Measurements from ENCODE around the gene ADAMTS2. TPM values are rescaled to one million over a fixed set of nuclear protein-coding genes. Genes with fewer than 3 reads are reported as not detected.

The ADAMTS2 gene
- total and polyA plus RNA-seq, 2 of the 8 experiments (the other 6 are each of a cell fraction or from before 2014, with no cell fraction given) = 6.6 to 7.3 TPM

- CTCF ChIA-PET (ENCODE audit: partially characterized antibody) = no interaction called here
- TF ChIP-seq BRCA1 (IDR thresholded peaks at IDR 0.05; ENCODE audit: low read depth, low read length) (no peak), JUN (IDR thresholded peaks at IDR 0.05; ENCODE audit: low read depth, low read length) (no peak), CBX5 (IDR thresholded peaks at IDR 0.05; ENCODE audit: low read depth, low read length) (no peak), TAF1 (IDR thresholded peaks at IDR 0.05; ENCODE audit: low read depth, low read length) (no peak), NANOG (IDR thresholded peaks at IDR 0.05; ENCODE audit: insufficient read depth, low read depth, low read length, poor library complexity, severe bottlenecking) (no peak), SP4 (IDR thresholded peaks at IDR 0.05; ENCODE audit: low read length) (no peak), BCL11A (IDR thresholded peaks at IDR 0.05; ENCODE audit: low read depth in 2 of 2, low read length in 2 of 2) (no peak), CTBP2 (IDR thresholded peaks at IDR 0.05; ENCODE audit: borderline replicate concordance, insufficient read depth, insufficient read length, low read length) (no peak), EZH2 (IDR thresholded peaks at IDR 0.05; ENCODE audit: low read depth, low read length, severe bottlenecking) (no peak), JUND (IDR thresholded peaks at IDR 0.05; ENCODE audit: low read length) (no peak), POLR2AphosphoS5 (IDR thresholded peaks at IDR 0.05; ENCODE audit: low read depth, low read length) (no peak), ASH2L (IDR thresholded peaks at IDR 0.05; ENCODE audit: low read length) (no peak), SP2 (IDR thresholded peaks at IDR 0.05; ENCODE audit: low read length) (no peak)
- TF ChIP-seq, protein P1, sequence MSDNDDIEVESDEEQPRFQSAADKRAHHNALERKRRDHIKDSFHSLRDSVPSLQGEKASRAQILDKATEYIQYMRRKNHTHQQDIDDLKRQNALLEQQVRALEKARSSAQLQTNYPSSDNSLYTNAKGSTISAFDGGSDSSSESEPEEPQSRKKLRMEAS (IDR thresholded peaks at IDR 0.05) = no peak
Measured at GRCh38 chr5:179313849-179314521, 31.3 kb downstream of the ADAMTS2 start.

More at GRCh38 chr5:179313849-179314521, 31.3 kb downstream of the ADAMTS2 start:
- Histone ChIP-seq H3K27me3 (replicated peaks in 1 of 4; ENCODE audit: control insufficient read depth in 3 of 4, extremely low read depth in 1 of 4, insufficient read depth in 3 of 4, low read length in 3 of 4) (no peaks in the 10 kb centered on the region), H3K9ac (replicated peaks in 1 of 4; ENCODE audit: extremely low read depth in 1 of 4, low read depth in 3 of 4, low read length in 3 of 4) (no peak overlapping the region), H2BK15ac (ENCODE audit: low read length) (no peak overlapping the region), H3K4me3 (ENCODE audit: extremely low read depth in 1 of 4, insufficient read depth in 2 of 4, low read depth in 3 of 4, low read length in 4 of 4) (no peak overlapping the region), H3K4me2 (ENCODE audit: insufficient read depth in 1 of 2, low read depth in 2 of 2, low read length in 2 of 2) (no peak overlapping the region), H2AK5ac (ENCODE audit: low read depth, low read length) (no peak overlapping the region), H4K20me1 (replicated peaks in 1 of 2; ENCODE audit: control insufficient read depth in 1 of 2, insufficient read depth in 2 of 2, low read length in 2 of 2) (peaks cover 0 to 3% of the 10 kb centered on the region in 2 experiments), H3K27ac (ENCODE audit: low read depth, low read length) (no peak overlapping the region), H4K5ac (ENCODE audit: insufficient read length, low read depth, low read length) (no peak overlapping the region), H4K91ac (replicated peaks; ENCODE audit: insufficient read length, low read length) (no peak overlapping the region), H3K79me1 (ENCODE audit: low read depth, low read length) (peaks cover 2% of the 10 kb centered on the region; the same call in 1 of the 2 replicates), H4K8ac (ENCODE audit: extremely low read depth, insufficient read depth, low read length) (no peak overlapping the region; the same call in 1 of the 2 replicates), H3K14ac (ENCODE audit: insufficient read length) (no peak overlapping the region), H2BK12ac (ENCODE audit: low read depth, low read length) (no peak overlapping the region), H3K23me2 (ENCODE audit: low read depth, low read length) (no peaks in the 10 kb centered on the region), H3K9me3 (ENCODE audit: insufficient read depth in 2 of 2, low read depth in 1 of 2, low read length in 1 of 2) (peaks cover 0 to 3% of the 10 kb centered on the region in 2 experiments; a peak in 1 of 4 replicates), H3K4ac (replicated peaks; ENCODE audit: insufficient read length, low read depth, low read length) (no peak overlapping the region), H2BK120ac (replicated peaks; ENCODE audit: low read depth, low read length) (no peak overlapping the region), H3K79me2 (ENCODE audit: control insufficient read depth in 1 of 2, insufficient read depth in 2 of 2, low read length in 2 of 2) (no peaks in the 10 kb centered on the region), H2BK20ac (ENCODE audit: low read length) (no peak overlapping the region), H2BK5ac (ENCODE audit: low read depth, low read length) (no peak overlapping the region), H3K4me1 (replicated peaks in 1 of 4; ENCODE audit: control insufficient read depth in 3 of 4, insufficient read depth in 4 of 4, low read length in 3 of 4) (no peaks in the 10 kb centered on the region; a peak in 1 of 7 replicates), H3K36me3 (ENCODE audit: control insufficient read depth in 2 of 4, insufficient read depth in 4 of 4, low read length in 3 of 4) (no peaks in the 10 kb centered on the region), H3K18ac (ENCODE audit: extremely low read depth, low read length) (no peak overlapping the region), H3K23ac (ENCODE audit: insufficient read length) (no peak overlapping the region), H3K56ac (replicated peaks; ENCODE audit: insufficient read length, low read depth, low read length) (no peak overlapping the region), H2AFZ (ENCODE audit: low read length) (no peak overlapping the region)
- FAIRE-seq (no peak), DNase-seq (ENCODE audit: low read depth in 1 of 2, low spot score in 2 of 2) (no peak)
- WGBS, 2 experiments (ENCODE audit: extremely low coverage in 1 of 2, insufficient coverage in 1 of 2, insufficient read length in 1 of 2, insufficient replicate concordance in 2 of 2, low coverage in 1 of 2, low lambda C conversion rate in 2 of 2, missing lambda C conversion rate in 1 of 2) = 93% methylated on average over 30 of the region's 31 CpGs; no CpG with 5 or more reads in 1 of the 2 experiments
- POLR2A ChIA-PET (ENCODE audit: partially characterized antibody) = no interaction called here
